HEK293T (cell line): Measurements from ENCODE around the gene TNFSF8.

ENCODE experiments used
- CTCF ChIA-PET: fragments of 350-600 bp; formaldehyde crosslinking; extraction: SDS; loops from one replicate; lab custom pipeline; 2021; ENCODE audit warnings: antibody characterized with exemption, inconsistent platforms; lab: Yijun Ruan, JAX
- POLR2A ChIA-PET: fragments of 350-600 bp; formaldehyde crosslinking; extraction: SDS; loops from one replicate; lab custom pipeline; 2020; ENCODE audit warnings: antibody characterized with exemption, inconsistent platforms; lab: Yijun Ruan, JAX
- DNase-seq: peaks from one replicate; pipeline ENCODE4 v3.0.0; 2012; ENCODE audit warnings: mixed read lengths; ENCODE audit errors: extremely low spot score
- ARNT ChIP-seq: fragments of 450-650 bp; IDR thresholded peaks from 2 replicates; pipeline ENCODE4 v1.6.1; 2017; ENCODE audit warnings: mild to moderate bottlenecking
- BHLHE40 ChIP-seq: fragments of 450-650 bp; IDR thresholded peaks from 2 replicates; pipeline ENCODE4 v1.6.1; 2016; ENCODE audit warnings: mild to moderate bottlenecking, moderate library complexity, borderline replicate concordance
- CTBP1 ChIP-seq: fragments of 450-650 bp; IDR thresholded peaks from 2 replicates; pipeline ENCODE4 v1.6.1; 2016; ENCODE audit warnings: borderline replicate concordance
- ELF4 ChIP-seq: fragments of 450-650 bp; IDR thresholded peaks from 2 replicates; pipeline ENCODE4 v1.6.1; 2017; ENCODE audit warnings: antibody characterized with exemption
- FOXA1 ChIP-seq: fragments of 450-650 bp; IDR thresholded peaks from 2 replicates; pipeline ENCODE4 v1.6.1; 2016; ENCODE audit warnings: mild to moderate bottlenecking
- FOXK2 ChIP-seq: fragments of 450-650 bp; IDR thresholded peaks from 2 replicates; pipeline ENCODE4 v1.6.1; 2016; ENCODE audit warnings: mild to moderate bottlenecking
- FOXM1 ChIP-seq: fragments of 450-650 bp; IDR thresholded peaks from 2 replicates; pipeline ENCODE4 v1.6.1; 2017; ENCODE audit warnings: mild to moderate bottlenecking, borderline replicate concordance
- HDGF ChIP-seq: fragments of 450-650 bp; IDR thresholded peaks from 2 replicates; pipeline ENCODE4 v1.6.1; 2017; ENCODE audit warnings: antibody characterized with exemption, borderline replicate concordance
- L3MBTL2 ChIP-seq: fragments of 450-650 bp; conservative IDR thresholded peaks from 2 replicates; pipeline ENCODE4 v1.6.1; 2016; ENCODE audit warnings: mild to moderate bottlenecking
- LEF1 ChIP-seq: fragments of 450-650 bp; IDR thresholded peaks from 2 replicates; pipeline ENCODE4 v1.6.1; 2017; ENCODE audit warnings: mild to moderate bottlenecking, borderline replicate concordance
- NFRKB ChIP-seq: fragments of 450-650 bp; IDR thresholded peaks from 2 replicates; pipeline ENCODE4 v1.6.1; 2016; ENCODE audit warnings: mild to moderate bottlenecking, moderate library complexity
- PKNOX1 ChIP-seq: fragments of 450-650 bp; IDR thresholded peaks from 2 replicates; pipeline ENCODE4 v1.6.1; 2016
- SP1 ChIP-seq: fragments of 450-650 bp; IDR thresholded peaks from 2 replicates; pipeline ENCODE4 v1.6.1; 2017
- SUZ12 ChIP-seq: fragments of 450-650 bp; IDR thresholded peaks from 2 replicates; pipeline ENCODE4 v1.6.1; 2016; ENCODE audit warnings: mild to moderate bottlenecking
- TARDBP ChIP-seq: fragments of 450-650 bp; IDR thresholded peaks from 2 replicates; pipeline ENCODE4 v1.6.1; 2016
- ZNF384 ChIP-seq: fragments of 450-650 bp; IDR thresholded peaks from 2 replicates; pipeline ENCODE4 v1.6.1; 2016

TNFSF8 gene

GRCh38 chr9:114887963-114888362 is 42.4 kb downstream of the TNFSF8 start:
- TF ChIP-seq NFRKB (no peak), ELF4 (no peak), SUZ12 (no peak), PKNOX1 (no peak), FOXM1 (no peak), BHLHE40 (no peak), CTBP1 (no peak), TARDBP (no peak), LEF1 (no peak), ZNF384 (no peak), ARNT (no peak), FOXA1 (no peak), SP1 (no peak), L3MBTL2 (no peak), HDGF (no peak), FOXK2 (no peak)
- no peak for DNase-seq
- CTCF ChIA-PET = no interaction called here
- POLR2A ChIA-PET = no interaction called here

GRCh38 chr9:114884787-114885452 is 45.5 kb downstream of the TNFSF8 start:
- TF ChIP-seq ARNT (no peak), ZNF384 (no peak), NFRKB (no peak), FOXK2 (no peak), LEF1 (no peak), PKNOX1 (no peak), HDGF (no peak), ELF4 (no peak), SP1 (no peak), CTBP1 (no peak), BHLHE40 (no peak), TARDBP (no peak), FOXA1 (no peak), FOXM1 (no peak), SUZ12 (no peak), L3MBTL2 (no peak)
- no peak for DNase-seq
- CTCF ChIA-PET = no interaction called here

GRCh38 chr9:114883709-114884108 is 46.7 kb downstream of the TNFSF8 start:
- POLR2A ChIA-PET = no interaction called here
- no peak for DNase-seq
- CTCF ChIA-PET = no interaction called here
- no peak for TF ChIP-seq TARDBP
- TF ChIP-seq ARNT = no peak
- no peak for TF ChIP-seq BHLHE40
- no peak for TF ChIP-seq PKNOX1
- TF ChIP-seq NFRKB = no peak
- no peak for TF ChIP-seq FOXK2

More at GRCh38 chr9:114884787-114885452, 45.5 kb downstream of the TNFSF8 start:
- POLR2A ChIA-PET = no interaction called here

- CTCF ChIA-PET = no interaction called here
- TF ChIP-seq BHLHE40 = no peak
- TF ChIP-seq PKNOX1 = no peak
- no peak for TF ChIP-seq L3MBTL2
- no peak for TF ChIP-seq TARDBP
- no peak for TF ChIP-seq ARNT
- no peak for TF ChIP-seq ZNF384
- no peak for TF ChIP-seq FOXA1
- no peak for TF ChIP-seq LEF1
- no peak for TF ChIP-seq ELF4
- TF ChIP-seq FOXK2 = no peak
- no peak for DNase-seq
- POLR2A ChIA-PET = no interaction called here
These were observed 50.1 kb downstream of the TNFSF8 start for GRCh38 chr9:114880291-114880745.

GRCh38 chr9:114878879-114879564 is 51.4 kb downstream of the TNFSF8 start:
- CTCF ChIA-PET = no interaction called here

More at GRCh38 chr9:114878879-114879564, 51.4 kb downstream of the TNFSF8 start:
- TF ChIP-seq L3MBTL2 (no peak), TARDBP (no peak), SUZ12 (no peak), PKNOX1 (no peak), CTBP1 (no peak), SP1 (no peak), ELF4 (no peak), HDGF (no peak), FOXK2 (no peak), BHLHE40 (no peak)
- POLR2A ChIA-PET = no interaction called here
- no peak for DNase-seq
